Fibroblast of lung (primary cell): ENCODE results near the gene FOXM1. TPM values are rescaled to one million over a fixed set of nuclear protein-coding genes. Genes with fewer than 3 reads are reported as not detected.

Experiments
- DNase-seq, 2 donors: peaks; one replicate each; pipeline versions ENCODE4 v3.0.0 to v3.0.0-alpha.2; 2010; ENCODE audit warnings: low read depth in 2 of 2
- H2AFZ ChIP-seq: 2 replicates; pipeline ENCODE4 v1.5.1; 2012; ENCODE audit warnings: low read length, control low read depth, inconsistent platforms
- H3K27ac ChIP-seq: 2 replicates; pipeline ENCODE4 v1.5.1; 2011; ENCODE audit warnings: low read length, control low read depth; ENCODE audit not compliant: insufficient read depth
- H3K27me3 ChIP-seq: 2 replicates; pipeline ENCODE4 v1.5.1; 2011; ENCODE audit warnings: mild to moderate bottlenecking, low read length; ENCODE audit not compliant: control insufficient read depth, insufficient read depth
- H3K36me3 ChIP-seq: 2 replicates; pipeline ENCODE4 v1.5.1; 2011; ENCODE audit warnings: low read length; ENCODE audit not compliant: control insufficient read depth, insufficient read depth
- H3K4me1 ChIP-seq: 2 replicates; pipeline ENCODE4 v1.5.1; 2011; ENCODE audit warnings: low read length; ENCODE audit not compliant: control insufficient read depth, insufficient read depth; ENCODE audit errors: extremely low read depth
- H3K4me2 ChIP-seq: 2 replicates; pipeline ENCODE4 v1.5.1; 2011; ENCODE audit warnings: low read length, control low read depth; ENCODE audit not compliant: insufficient read depth; ENCODE audit errors: extremely low read depth
- H3K4me3 ChIP-seq, 4 experiments: fragments of 200-600 bp in 1 of 4; sonication (generic) in 1 of 4; replicated peaks in 1 of 4; 2 replicates each; pipeline ENCODE4 v1.5.1; 2011 to 2016; ENCODE audit warnings: low read length in 4 of 4, low read depth in 3 of 4, mild to moderate bottlenecking in 3 of 4, control low read depth in 2 of 4, inconsistent platforms in 1 of 4, mixed read lengths in 1 of 4; ENCODE audit not compliant: insufficient read depth in 1 of 4; ENCODE audit errors: control extremely low read depth in 1 of 4
- H3K79me2 ChIP-seq: 2 replicates; pipeline ENCODE4 v1.5.1; 2012; ENCODE audit warnings: mild to moderate bottlenecking, low read length, inconsistent platforms; ENCODE audit not compliant: control insufficient read depth, insufficient read depth
- H3K9ac ChIP-seq: 2 replicates; pipeline ENCODE4 v1.5.1; 2011; ENCODE audit warnings: mild to moderate bottlenecking, low read length, control low read depth; ENCODE audit not compliant: insufficient read depth
- H3K9me3 ChIP-seq: 2 replicates; pipeline ENCODE4 v1.5.1; 2012; ENCODE audit warnings: low read depth, low read length; ENCODE audit not compliant: control insufficient read depth, insufficient read depth
- H4K20me1 ChIP-seq: 2 replicates; pipeline ENCODE4 v1.5.1; 2011; ENCODE audit warnings: low read length; ENCODE audit not compliant: control insufficient read depth, insufficient read depth; ENCODE audit errors: extremely low read depth
- EZH2 ChIP-seq: IDR thresholded peaks from 2 replicates; pipeline ENCODE4 v1.5.1; 2012; ENCODE audit warnings: low read length, control low read depth, mild to moderate bottlenecking; ENCODE audit errors: missing control alignments
- polyA plus RNA-seq, 2 donors: library from polyadenylated mRNA; depleted of rRNA in 1 of 2; stranded (reverse) in 1 of 2; unstranded in 1 of 2; fragments of >200 nt; gene quantifications; 2 replicates each; pipeline ENCODE4 v1.2.1, GENCODE V29; 2011 to 2012; ENCODE audit warnings: missing spikeins in 1 of 2
- total RNA-seq: library from RNA; depleted of rRNA; stranded (reverse); fragments of >200 nt; gene quantifications from 2 replicates; pipeline ENCODE4 v1.2.1, GENCODE V29; 2014
- TF ChIP-seq, protein P1 (sequence below), 2 donors: IDR thresholded peaks in 1 of 2; conservative IDR thresholded peaks in 1 of 2; 1 replicate in 1 of 2; 2 replicates in 1 of 2; pipeline ENCODE4 v1.5.1; 2011 to 2012; ENCODE audit warnings: low read length in 2 of 2, control low read depth in 1 of 2, inconsistent platforms in 1 of 2, low read depth in 1 of 2, mild to moderate bottlenecking in 1 of 2

FOXM1 gene
- total and polyA plus RNA-seq, 2 donors (not counting 1 experiment from before 2014, with no cell fraction given) = 7.3 to 14.6 TPM

DNA sequence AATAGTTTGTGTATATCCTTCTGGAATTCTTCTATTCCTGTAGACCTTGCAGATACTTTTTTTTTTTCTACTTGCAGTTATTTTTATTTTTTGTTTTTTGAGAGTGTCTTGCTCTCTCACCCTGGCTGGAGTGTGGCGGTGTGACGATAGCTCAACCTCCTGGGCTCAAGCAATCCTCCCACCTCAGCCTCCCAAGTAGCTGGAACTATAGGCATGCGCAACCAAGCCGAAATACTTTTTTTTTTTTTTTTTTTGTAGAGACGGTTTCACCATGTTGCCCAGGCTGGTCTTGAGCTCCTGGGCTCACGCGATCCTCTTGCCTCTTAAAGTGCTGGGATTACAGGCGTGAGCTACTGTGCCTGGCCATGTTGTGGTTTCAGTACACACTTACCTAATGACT lies 23.7 kb upstream of the FOXM1 start:
- Histone ChIP-seq H4K20me1 (peaks cover 3% of the 10 kb centered on the region), H2AFZ (no peak overlapping the region), H3K9ac (no peak overlapping the region), H3K9me3 (no peaks in the 10 kb centered on the region), H3K27me3 (no peaks in the 10 kb centered on the region), H3K4me1 (no peaks in the 10 kb centered on the region), H3K79me2 (peaks cover 52% of the 10 kb centered on the region), H3K4me3 (no peak overlapping the region), H3K36me3 (peaks cover 1% of the 10 kb centered on the region), H3K27ac (no peak overlapping the region), H3K4me2 (no peak overlapping the region)
- peak in 1 of 2 donors; percentile 30 for DNase-seq
- TF ChIP-seq, protein P1, sequence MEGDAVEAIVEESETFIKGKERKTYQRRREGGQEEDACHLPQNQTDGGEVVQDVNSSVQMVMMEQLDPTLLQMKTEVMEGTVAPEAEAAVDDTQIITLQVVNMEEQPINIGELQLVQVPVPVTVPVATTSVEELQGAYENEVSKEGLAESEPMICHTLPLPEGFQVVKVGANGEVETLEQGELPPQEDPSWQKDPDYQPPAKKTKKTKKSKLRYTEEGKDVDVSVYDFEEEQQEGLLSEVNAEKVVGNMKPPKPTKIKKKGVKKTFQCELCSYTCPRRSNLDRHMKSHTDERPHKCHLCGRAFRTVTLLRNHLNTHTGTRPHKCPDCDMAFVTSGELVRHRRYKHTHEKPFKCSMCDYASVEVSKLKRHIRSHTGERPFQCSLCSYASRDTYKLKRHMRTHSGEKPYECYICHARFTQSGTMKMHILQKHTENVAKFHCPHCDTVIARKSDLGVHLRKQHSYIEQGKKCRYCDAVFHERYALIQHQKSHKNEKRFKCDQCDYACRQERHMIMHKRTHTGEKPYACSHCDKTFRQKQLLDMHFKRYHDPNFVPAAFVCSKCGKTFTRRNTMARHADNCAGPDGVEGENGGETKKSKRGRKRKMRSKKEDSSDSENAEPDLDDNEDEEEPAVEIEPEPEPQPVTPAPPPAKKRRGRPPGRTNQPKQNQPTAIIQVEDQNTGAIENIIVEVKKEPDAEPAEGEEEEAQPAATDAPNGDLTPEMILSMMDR (conservative IDR thresholded peaks at IDR 0.05 in 1 of 2, IDR thresholded peaks at IDR 0.05 in 1 of 2; ENCODE audit: low read depth in 1 of 2, low read length in 2 of 2) = no peak
- TF ChIP-seq EZH2 = no peak

DNA sequence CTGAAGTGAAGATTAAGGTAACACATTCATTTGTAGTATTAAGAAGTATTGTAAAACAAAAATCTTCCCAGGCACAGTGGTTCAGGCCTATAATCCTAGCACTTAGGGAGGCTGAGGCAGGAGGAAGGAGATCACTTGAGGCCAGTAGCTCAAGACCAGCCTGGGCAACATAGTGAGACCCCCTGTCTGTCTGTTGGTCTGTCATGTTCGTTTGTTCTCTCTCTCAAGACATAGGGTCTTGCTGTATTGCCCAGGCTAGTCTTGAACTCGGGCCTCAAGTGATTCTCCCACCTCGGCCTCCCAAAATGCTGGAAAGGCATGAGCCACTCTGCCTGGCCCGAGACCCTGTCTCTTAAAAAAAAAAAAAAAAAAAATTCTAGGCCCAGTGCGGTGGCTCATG lies 20.4 kb upstream of the FOXM1 start:
- TF ChIP-seq, protein P1 (conservative IDR thresholded peaks at IDR 0.05 in 1 of 2, IDR thresholded peaks at IDR 0.05 in 1 of 2; ENCODE audit: low read depth in 1 of 2, low read length in 2 of 2) = no peak
- no peak for TF ChIP-seq EZH2
- Histone ChIP-seq H3K27me3 (no peaks in the 10 kb centered on the region), H4K20me1 (peaks cover under 1% of the 10 kb centered on the region), H3K4me1 (peaks cover 2% of the 10 kb centered on the region), H2AFZ (no peak overlapping the region), H3K9me3 (no peaks in the 10 kb centered on the region), H3K36me3 (peaks cover 1% of the 10 kb centered on the region), H3K27ac (no peak overlapping the region), H3K9ac (no peak overlapping the region), H3K4me3 (no peak overlapping the region), H3K4me2 (no peak overlapping the region), H3K79me2 (peaks cover 57% of the 10 kb centered on the region)
- DNase-seq = no peak

DNA sequence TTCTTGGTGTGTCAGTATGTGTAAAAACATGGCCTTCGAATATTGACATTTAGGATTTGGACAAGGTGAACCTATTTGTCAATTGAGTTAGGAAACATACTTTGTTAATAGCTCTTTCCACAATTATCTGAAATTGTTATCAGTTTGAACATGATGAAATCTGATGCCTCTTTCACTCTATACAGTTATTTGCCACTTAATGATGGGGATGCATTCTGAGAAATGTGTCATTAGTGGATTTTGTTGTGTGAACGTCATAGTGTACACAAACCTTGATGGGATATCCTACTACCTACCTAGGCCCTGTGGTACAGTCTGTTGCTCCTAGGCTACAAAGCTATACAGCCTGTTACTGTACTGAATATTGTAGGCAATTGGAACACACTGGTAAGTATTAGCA lies 18.5 kb upstream of the FOXM1 start:
- no peaks in the 10 kb centered on the region for H3K27me3 ChIP-seq
- no peak overlapping the region for H3K9ac ChIP-seq
- no peak overlapping the region for H3K4me3 ChIP-seq
- H4K20me1 ChIP-seq = no peaks in the 10 kb centered on the region
- no peak overlapping the region for H3K27ac ChIP-seq
- H3K4me2 ChIP-seq = no peak overlapping the region
- TF ChIP-seq, protein P1 (conservative IDR thresholded peaks at IDR 0.05 in 1 of 2, IDR thresholded peaks at IDR 0.05 in 1 of 2; ENCODE audit: low read depth in 1 of 2, low read length in 2 of 2) = no peak
- TF ChIP-seq EZH2 = no peak
- H2AFZ ChIP-seq = no peak overlapping the region
- no peaks in the 10 kb centered on the region for H3K9me3 ChIP-seq
- peaks cover 1% of the 10 kb centered on the region for H3K36me3 ChIP-seq
- DNase-seq = no peak
- H3K79me2 ChIP-seq = peaks cover 63% of the 10 kb centered on the region
- H3K4me1 ChIP-seq = peaks cover 2% of the 10 kb centered on the region
